NB4 (cell line): ENCODE data around the gene LIN9.
A peak's percentile ranks its signal among the peaks of the same experiment; 100 is the strongest.

ENCODE experiments used
- DNase-seq: peaks from one replicate; pipeline ENCODE4 v3.0.0; 2010; ENCODE audit warnings: low read depth
- H3K4me3 ChIP-seq: one replicate; pipeline ENCODE4 v1.5.1; 2011; ENCODE audit warnings: mild to moderate bottlenecking, low read depth, low read length, moderate library complexity
- MAX ChIP-seq: IDR thresholded peaks from 2 replicates; pipeline ENCODE4 v1.6.1; 2011; ENCODE audit warnings: low read depth, low read length
- MYC ChIP-seq: IDR thresholded peaks from 2 replicates; pipeline ENCODE4 v1.6.1; 2011; ENCODE audit warnings: low read depth, low read length
- POLR2A ChIP-seq: IDR thresholded peaks from 2 replicates; pipeline ENCODE4 v1.6.1; 2011; ENCODE audit warnings: mild to moderate bottlenecking; ENCODE audit not compliant: insufficient read length; ENCODE audit errors: extremely low read depth
- TF ChIP-seq, protein P1 (sequence below): IDR thresholded peaks from one replicate; pipeline ENCODE4 v1.5.1; 2012; ENCODE audit warnings: low read depth, low read length

The LIN9 gene

GRCh38 chr1:226308723-226309397 is at the start of gene LIN9:
Gene LIN9, minus strand, starts transcription at chr1:226309164. Its CDS starts 25 bp downstream, at chr1:226309139.
- peak; percentile 93 for DNase-seq
- peak; percentile 36 for TF ChIP-seq MYC
- peak; percentile 93 for TF ChIP-seq POLR2A
- TF ChIP-seq, protein P1, sequence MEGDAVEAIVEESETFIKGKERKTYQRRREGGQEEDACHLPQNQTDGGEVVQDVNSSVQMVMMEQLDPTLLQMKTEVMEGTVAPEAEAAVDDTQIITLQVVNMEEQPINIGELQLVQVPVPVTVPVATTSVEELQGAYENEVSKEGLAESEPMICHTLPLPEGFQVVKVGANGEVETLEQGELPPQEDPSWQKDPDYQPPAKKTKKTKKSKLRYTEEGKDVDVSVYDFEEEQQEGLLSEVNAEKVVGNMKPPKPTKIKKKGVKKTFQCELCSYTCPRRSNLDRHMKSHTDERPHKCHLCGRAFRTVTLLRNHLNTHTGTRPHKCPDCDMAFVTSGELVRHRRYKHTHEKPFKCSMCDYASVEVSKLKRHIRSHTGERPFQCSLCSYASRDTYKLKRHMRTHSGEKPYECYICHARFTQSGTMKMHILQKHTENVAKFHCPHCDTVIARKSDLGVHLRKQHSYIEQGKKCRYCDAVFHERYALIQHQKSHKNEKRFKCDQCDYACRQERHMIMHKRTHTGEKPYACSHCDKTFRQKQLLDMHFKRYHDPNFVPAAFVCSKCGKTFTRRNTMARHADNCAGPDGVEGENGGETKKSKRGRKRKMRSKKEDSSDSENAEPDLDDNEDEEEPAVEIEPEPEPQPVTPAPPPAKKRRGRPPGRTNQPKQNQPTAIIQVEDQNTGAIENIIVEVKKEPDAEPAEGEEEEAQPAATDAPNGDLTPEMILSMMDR = no peak
- no peak for TF ChIP-seq MAX
- peak within 1 kb of the TSS; percentile 86 for H3K4me3 ChIP-seq

DNA sequence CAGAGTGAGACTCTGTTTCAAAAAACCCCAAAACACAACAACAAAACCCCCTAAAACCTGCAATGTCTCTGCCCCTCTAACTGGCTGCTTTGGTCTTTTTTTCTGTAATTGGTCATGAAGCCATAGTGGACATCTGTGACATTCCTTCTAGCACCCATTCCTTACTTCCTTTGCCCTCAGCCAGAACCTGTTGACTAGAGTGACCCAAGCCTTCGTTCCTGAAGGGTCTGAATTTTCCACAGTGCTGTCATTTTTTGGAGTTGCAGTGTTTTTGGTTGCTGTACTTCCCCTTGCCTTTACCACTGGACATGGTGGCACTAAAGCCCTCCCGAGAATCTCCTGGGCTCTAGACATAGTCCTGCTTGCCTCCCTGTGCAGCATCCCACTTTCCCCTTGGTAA is 48.5 kb upstream of the LIN9 start:
- DNase-seq = no peak
- no peak overlapping the region for H3K4me3 ChIP-seq
- TF ChIP-seq, protein P1 = no peak
- no peak for TF ChIP-seq MYC
- TF ChIP-seq MAX = no peak
- no peak for TF ChIP-seq POLR2A

DNA sequence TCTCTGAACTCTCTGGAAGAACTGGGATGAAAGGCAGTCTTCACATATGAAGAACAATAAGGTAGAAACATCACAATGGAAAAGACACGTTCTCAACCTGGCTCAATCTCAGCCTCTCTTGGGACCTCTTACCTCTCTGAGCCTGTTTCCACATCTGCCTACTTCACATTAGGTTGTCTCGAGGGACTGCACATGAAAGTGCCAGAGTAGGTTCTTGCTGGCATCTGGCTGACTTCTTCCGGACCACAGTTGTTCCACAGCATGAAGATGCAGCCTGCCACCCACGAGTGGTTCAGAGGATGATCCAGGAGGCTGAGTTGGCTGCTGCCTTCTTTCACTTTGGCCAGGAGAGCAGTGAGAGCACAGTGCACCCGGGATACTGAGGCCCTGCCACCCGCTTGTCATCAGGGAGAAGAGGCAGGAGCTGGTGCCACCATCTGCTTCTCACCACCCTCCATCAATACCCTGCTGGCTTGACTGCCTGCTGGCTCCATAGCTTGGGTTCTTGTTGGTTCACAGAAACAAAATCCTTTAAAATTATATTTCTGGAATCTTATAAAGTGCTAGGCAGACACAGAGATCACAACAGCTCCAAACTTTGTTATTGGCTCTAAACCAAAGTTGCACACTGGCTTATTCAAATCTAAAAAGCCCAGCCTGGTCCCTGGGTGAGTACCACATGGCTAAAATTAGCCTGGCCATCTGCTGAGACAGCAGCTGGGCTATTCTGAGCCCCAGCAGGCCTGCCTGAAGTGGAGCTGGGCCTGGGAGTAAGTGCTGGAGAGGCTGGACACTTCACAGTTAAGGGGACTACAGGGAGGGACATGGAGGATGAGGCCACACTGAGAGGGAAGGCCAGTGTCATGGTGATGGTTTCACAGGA is 46.9 kb upstream of the LIN9 start:
- DNase-seq = no peak
- TF ChIP-seq POLR2A (no peak), MAX (no peak), MYC (no peak)
- TF ChIP-seq, protein P1 = no peak
- no peak overlapping the region for H3K4me3 ChIP-seq

DNA sequence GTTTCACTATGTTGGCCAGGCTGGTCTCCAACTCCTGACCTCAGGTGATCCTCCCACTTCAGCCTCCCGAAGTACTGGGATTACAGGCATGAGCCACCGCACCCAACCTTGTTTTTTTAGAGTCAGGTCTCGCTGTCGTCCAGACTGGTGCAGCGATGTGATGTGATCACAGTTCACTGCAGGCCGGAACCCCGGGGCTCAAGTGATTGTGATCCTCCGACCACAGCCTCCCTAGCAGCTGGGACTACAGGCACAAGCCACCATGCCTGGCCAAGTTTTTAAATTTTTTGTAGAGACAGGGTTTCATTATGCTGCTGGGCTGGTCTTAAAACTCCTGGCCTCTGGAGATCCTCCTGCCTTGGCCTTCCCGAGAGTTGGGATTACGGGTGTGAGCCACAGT is 46.1 kb upstream of the LIN9 start:
- no peak overlapping the region for H3K4me3 ChIP-seq
- TF ChIP-seq POLR2A (no peak), MYC (no peak), MAX (no peak)
- TF ChIP-seq, protein P1 = no peak
- DNase-seq = no peak

GRCh38 chr1:226353698-226354525 is 44.9 kb upstream of the LIN9 start:
- H3K4me3 ChIP-seq = no peak overlapping the region
- TF ChIP-seq POLR2A (no peak), MAX (no peak), MYC (no peak)
- TF ChIP-seq, protein P1 = no peak

More at GRCh38 chr1:226353698-226354525, 44.9 kb upstream of the LIN9 start:
- no peak for DNase-seq
